ENCODE data around the gene SLC49A4. TPM values are rescaled to one million over a fixed set of nuclear protein-coding genes. Genes with fewer than 3 reads are reported as not detected.

Gene SLC49A4
- total RNA-seq, 1 donor from 2014 or later = 18.0 TPM

GRCh38 chr3:122770521-122771202 lies 24.2 kb upstream of the SLC49A4 start:
- H3K4me3 ChIP-seq (ENCODE audit: insufficient read depth, low read depth, low read length) = no peak overlapping the region
- H3K36me3 Mint-ChIP-seq (ENCODE audit: low read depth, unreplicated experiment) = peaks cover 3% of the 10 kb centered on the region
- H3K9me3 Mint-ChIP-seq (ENCODE audit: unreplicated experiment) = no peaks in the 10 kb centered on the region
- H3K9me3 ChIP-seq (ENCODE audit: insufficient read depth, low read depth, low read length) = no peaks in the 10 kb centered on the region
- no peaks in the 10 kb centered on the region for H3K4me1 ChIP-seq (ENCODE audit: insufficient read depth, low read length)
- H3K36me3 ChIP-seq (ENCODE audit: insufficient read depth, low read length) = no peaks in the 10 kb centered on the region
- no peaks in the 10 kb centered on the region for H4K20me1 ChIP-seq (ENCODE audit: insufficient read depth, low read length)
- H3K4me3 Mint-ChIP-seq (ENCODE audit: unreplicated experiment) = no peak overlapping the region
- H3K27ac ChIP-seq (ENCODE audit: low read depth, low read length) = no peak overlapping the region
- FAIRE-seq (no peak), DNase-seq (ENCODE audit: low read depth) (no peak)
- H3K4me1 Mint-ChIP-seq (ENCODE audit: low read depth, unreplicated experiment) = peaks cover 14% of the 10 kb centered on the region
- H2AFZ ChIP-seq (ENCODE audit: low read depth, low read length) = no peak overlapping the region
- TF ChIP-seq, protein P1, sequence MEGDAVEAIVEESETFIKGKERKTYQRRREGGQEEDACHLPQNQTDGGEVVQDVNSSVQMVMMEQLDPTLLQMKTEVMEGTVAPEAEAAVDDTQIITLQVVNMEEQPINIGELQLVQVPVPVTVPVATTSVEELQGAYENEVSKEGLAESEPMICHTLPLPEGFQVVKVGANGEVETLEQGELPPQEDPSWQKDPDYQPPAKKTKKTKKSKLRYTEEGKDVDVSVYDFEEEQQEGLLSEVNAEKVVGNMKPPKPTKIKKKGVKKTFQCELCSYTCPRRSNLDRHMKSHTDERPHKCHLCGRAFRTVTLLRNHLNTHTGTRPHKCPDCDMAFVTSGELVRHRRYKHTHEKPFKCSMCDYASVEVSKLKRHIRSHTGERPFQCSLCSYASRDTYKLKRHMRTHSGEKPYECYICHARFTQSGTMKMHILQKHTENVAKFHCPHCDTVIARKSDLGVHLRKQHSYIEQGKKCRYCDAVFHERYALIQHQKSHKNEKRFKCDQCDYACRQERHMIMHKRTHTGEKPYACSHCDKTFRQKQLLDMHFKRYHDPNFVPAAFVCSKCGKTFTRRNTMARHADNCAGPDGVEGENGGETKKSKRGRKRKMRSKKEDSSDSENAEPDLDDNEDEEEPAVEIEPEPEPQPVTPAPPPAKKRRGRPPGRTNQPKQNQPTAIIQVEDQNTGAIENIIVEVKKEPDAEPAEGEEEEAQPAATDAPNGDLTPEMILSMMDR (IDR thresholded peaks at IDR 0.05; ENCODE audit: insufficient read depth, low read depth, low read length) = no peak
- TF ChIP-seq EZH2 (IDR thresholded peaks at IDR 0.05; ENCODE audit: insufficient read depth, low read length) = no peak
- H3K27me3 Mint-ChIP-seq (ENCODE audit: low read depth, unreplicated experiment) = no peaks in the 10 kb centered on the region
- no peaks in the 10 kb centered on the region for H3K79me2 ChIP-seq (ENCODE audit: insufficient read depth, low read length)
- no peak overlapping the region for H3K9ac ChIP-seq (ENCODE audit: low read length)
- H3K4me2 ChIP-seq (ENCODE audit: low read length) = no peak overlapping the region
- no peak overlapping the region for H3K27ac Mint-ChIP-seq (ENCODE audit: unreplicated experiment)
- H3K27me3 ChIP-seq (ENCODE audit: insufficient read depth, low read length) = no peaks in the 10 kb centered on the region

DNA sequence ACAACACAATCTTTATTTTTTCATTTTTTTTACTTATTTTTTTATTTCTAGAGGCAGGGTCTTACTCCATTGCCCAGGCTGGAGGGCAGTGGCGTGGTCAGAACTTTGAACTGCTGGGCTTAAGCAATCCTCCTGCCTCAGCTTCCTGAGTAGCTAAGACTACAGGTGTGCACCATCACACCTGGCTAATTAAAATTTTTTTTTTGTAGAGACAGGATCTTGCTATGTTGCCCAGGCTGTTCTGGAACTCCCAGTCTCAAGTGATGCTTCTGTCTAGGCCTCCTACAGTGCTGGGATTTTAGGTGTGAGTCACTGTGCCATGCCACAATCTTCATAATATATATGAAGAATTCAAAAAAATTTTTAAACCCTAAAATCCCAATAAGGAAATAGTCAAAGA lies 22.0 kb upstream of the SLC49A4 start:
- Histone ChIP-seq H3K79me2 (ENCODE audit: insufficient read depth, low read length) (no peaks in the 10 kb centered on the region), H3K27me3 (ENCODE audit: insufficient read depth, low read length) (no peaks in the 10 kb centered on the region), H3K4me3 (ENCODE audit: insufficient read depth, low read depth, low read length) (no peak overlapping the region), H3K36me3 (ENCODE audit: insufficient read depth, low read length) (no peaks in the 10 kb centered on the region), H3K4me2 (ENCODE audit: low read length) (no peak overlapping the region), H2AFZ (ENCODE audit: low read depth, low read length) (no peak overlapping the region), H3K9me3 (ENCODE audit: insufficient read depth, low read depth, low read length) (no peaks in the 10 kb centered on the region), H3K9ac (ENCODE audit: low read length) (no peak overlapping the region), H3K27ac (ENCODE audit: low read depth, low read length) (no peak overlapping the region), H4K20me1 (ENCODE audit: insufficient read depth, low read length) (no peaks in the 10 kb centered on the region), H3K4me1 (ENCODE audit: insufficient read depth, low read length) (no peaks in the 10 kb centered on the region)
- no peaks in the 10 kb centered on the region for H3K27me3 Mint-ChIP-seq (ENCODE audit: low read depth, unreplicated experiment)
- TF ChIP-seq, protein P1 (IDR thresholded peaks at IDR 0.05; ENCODE audit: insufficient read depth, low read depth, low read length) = no peak
- TF ChIP-seq EZH2 (IDR thresholded peaks at IDR 0.05; ENCODE audit: insufficient read depth, low read length) = no peak
- peaks cover 3% of the 10 kb centered on the region for H3K36me3 Mint-ChIP-seq (ENCODE audit: low read depth, unreplicated experiment)
- no peak overlapping the region for H3K27ac Mint-ChIP-seq (ENCODE audit: unreplicated experiment)
- no peak for FAIRE-seq
- no peaks in the 10 kb centered on the region for H3K9me3 Mint-ChIP-seq (ENCODE audit: unreplicated experiment)
- H3K4me1 Mint-ChIP-seq (ENCODE audit: low read depth, unreplicated experiment) = peaks cover 11% of the 10 kb centered on the region
- DNase-seq (ENCODE audit: low read depth) = no peak
- no peak overlapping the region for H3K4me3 Mint-ChIP-seq (ENCODE audit: unreplicated experiment)

DNA sequence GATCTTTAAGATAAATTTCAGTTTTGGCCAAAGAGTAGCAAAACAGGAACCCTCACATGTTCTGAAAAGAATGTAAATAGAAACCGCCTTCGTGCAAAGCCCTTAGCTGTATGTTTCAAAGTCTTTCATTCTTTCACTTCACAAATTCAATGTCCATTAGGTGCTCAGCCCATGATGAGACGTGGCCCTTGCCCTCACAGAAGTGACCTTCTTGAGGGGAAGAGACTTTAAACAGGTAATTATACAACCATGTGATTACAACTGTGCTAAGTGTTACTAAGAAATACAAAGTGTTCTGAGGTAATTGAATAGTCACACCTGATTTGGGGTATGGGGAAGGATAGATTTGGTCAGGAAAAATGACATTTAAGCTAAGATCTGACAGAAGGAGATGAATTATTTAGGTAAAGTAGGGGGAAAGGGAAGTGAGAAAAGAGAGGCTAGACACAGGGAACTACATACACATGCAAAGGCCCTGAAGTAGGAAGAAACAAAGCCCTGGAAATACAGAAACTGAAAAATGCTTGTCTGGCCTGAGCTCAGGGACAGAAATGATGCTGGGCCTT lies 20.8 kb upstream of the SLC49A4 start:
- no peak overlapping the region for H3K27ac ChIP-seq (ENCODE audit: low read depth, low read length)
- no peaks in the 10 kb centered on the region for H3K36me3 ChIP-seq (ENCODE audit: insufficient read depth, low read length)
- H3K9me3 ChIP-seq (ENCODE audit: insufficient read depth, low read depth, low read length) = no peaks in the 10 kb centered on the region
- no peak overlapping the region for H3K9ac ChIP-seq (ENCODE audit: low read length)
- TF ChIP-seq EZH2 (IDR thresholded peaks at IDR 0.05; ENCODE audit: insufficient read depth, low read length) = no peak
- no peak overlapping the region for H2AFZ ChIP-seq (ENCODE audit: low read depth, low read length)
- no peaks in the 10 kb centered on the region for H4K20me1 ChIP-seq (ENCODE audit: insufficient read depth, low read length)
- peaks cover 7% of the 10 kb centered on the region for H3K4me1 Mint-ChIP-seq (ENCODE audit: low read depth, unreplicated experiment)
- no peak overlapping the region for H3K4me3 ChIP-seq (ENCODE audit: insufficient read depth, low read depth, low read length)
- peaks cover 3% of the 10 kb centered on the region for H3K36me3 Mint-ChIP-seq (ENCODE audit: low read depth, unreplicated experiment)
- DNase-seq (ENCODE audit: low read depth) (no peak), FAIRE-seq (no peak)
- no peaks in the 10 kb centered on the region for H3K9me3 Mint-ChIP-seq (ENCODE audit: unreplicated experiment)
- H3K4me1 ChIP-seq (ENCODE audit: insufficient read depth, low read length) = no peaks in the 10 kb centered on the region
- H3K27me3 Mint-ChIP-seq (ENCODE audit: low read depth, unreplicated experiment) = no peaks in the 10 kb centered on the region
- H3K4me2 ChIP-seq (ENCODE audit: low read length) = no peak overlapping the region
- no peaks in the 10 kb centered on the region for H3K27me3 ChIP-seq (ENCODE audit: insufficient read depth, low read length)
- H3K4me3 Mint-ChIP-seq (ENCODE audit: unreplicated experiment) = no peak overlapping the region
- H3K79me2 ChIP-seq (ENCODE audit: insufficient read depth, low read length) = no peaks in the 10 kb centered on the region
- H3K27ac Mint-ChIP-seq (ENCODE audit: unreplicated experiment) = peak overlapping the region; percentile 13
